Breast epithelium (tissue), 4 donors: Measurements from ENCODE around the gene NOVA2. TPM values are rescaled to one million over a fixed set of nuclear protein-coding genes. Genes with fewer than 3 reads are reported as not detected.

Experiments used
- DNase-seq, 2 donors: peaks; one replicate each; pipeline ENCODE4 v3.0.0-alpha.2; 2019; ENCODE audit warnings: low spot score in 2 of 2
- H3K27ac ChIP-seq, 2 donors: fragments of 200-600 bp; sonication (generic) in 1 of 2; one replicate each; pipeline ENCODE4 v1.5.1; 2016 to 2019; ENCODE audit warnings: mild to moderate bottlenecking in 1 of 2
- H3K27me3 ChIP-seq, 2 donors: fragments of 200-600 bp; sonication (generic) in 1 of 2; one replicate each; pipeline versions ENCODE4 v1.5.1 to v1.6.0; 2017 to 2019; ENCODE audit warnings: control low read depth in 1 of 2, mild to moderate bottlenecking in 1 of 2
- H3K36me3 ChIP-seq: fragments of 200-600 bp; one replicate; pipeline ENCODE4 v1.5.1; 2019
- H3K4me1 ChIP-seq, 2 donors: fragments of 200-600 bp; sonication (generic); one replicate each; pipeline ENCODE4 v1.5.1; 2016 to 2019; ENCODE audit warnings: control low read depth in 1 of 2
- H3K4me3 ChIP-seq, 3 donors: fragments of 200-600 bp; sonication (generic); 1 replicate in 2 of 3; 2 replicates in 1 of 3; pipeline ENCODE4 v1.5.1; 2016 to 2019; ENCODE audit warnings: mild to moderate bottlenecking in 3 of 3, moderate library complexity in 2 of 3
- H3K9me3 ChIP-seq, 2 donors: fragments of 200-600 bp; sonication (generic) in 1 of 2; one replicate each; pipeline ENCODE4 v1.5.1; 2016 to 2019; ENCODE audit warnings: control low read depth in 1 of 2
- POLR2A ChIP-seq: fragments of 450-650 bp; IDR thresholded peaks from one replicate; pipeline ENCODE4 v1.6.1; 2016; ENCODE audit warnings: antibody characterized with exemption, mild to moderate bottlenecking, moderate library complexity
- POLR2AphosphoS5 ChIP-seq, 3 donors: sonication (generic); formaldehyde crosslinking; IDR thresholded peaks; one replicate each; pipeline ENCODE4 v1.6.1; 2017; ENCODE audit warnings: antibody characterized with exemption in 3 of 3
- intact Hi-C: fragments of 100-400 bp; cut with DNase I; formaldehyde crosslinking; loops from one replicate; pipeline ENCODE4 v1.15.1; 2023; ENCODE audit warnings: low total_unique reads
- total RNA-seq, 3 donors: library from RNA; depleted of rRNA; stranded (reverse); fragments of >200 nt; gene quantifications; one replicate each; pipeline ENCODE4 v1.1.0, GENCODE V29; 2016
- TF ChIP-seq, protein P1 (sequence below), 3 donors: fragments of 450-650 bp; IDR thresholded peaks; one replicate each; pipeline ENCODE4 v1.5.1; 2016 to 2017; ENCODE audit warnings: antibody characterized with exemption in 3 of 3, mild to moderate bottlenecking in 3 of 3, moderate library complexity in 3 of 3

Gene NOVA2
- total RNA-seq, 3 donors from 2014 or later = 0.59 to 3.6 (median 1.1) TPM

GRCh38 chr19:45927565-45928261, 46.0 kb downstream of the NOVA2 start:
- TF ChIP-seq, protein P1, sequence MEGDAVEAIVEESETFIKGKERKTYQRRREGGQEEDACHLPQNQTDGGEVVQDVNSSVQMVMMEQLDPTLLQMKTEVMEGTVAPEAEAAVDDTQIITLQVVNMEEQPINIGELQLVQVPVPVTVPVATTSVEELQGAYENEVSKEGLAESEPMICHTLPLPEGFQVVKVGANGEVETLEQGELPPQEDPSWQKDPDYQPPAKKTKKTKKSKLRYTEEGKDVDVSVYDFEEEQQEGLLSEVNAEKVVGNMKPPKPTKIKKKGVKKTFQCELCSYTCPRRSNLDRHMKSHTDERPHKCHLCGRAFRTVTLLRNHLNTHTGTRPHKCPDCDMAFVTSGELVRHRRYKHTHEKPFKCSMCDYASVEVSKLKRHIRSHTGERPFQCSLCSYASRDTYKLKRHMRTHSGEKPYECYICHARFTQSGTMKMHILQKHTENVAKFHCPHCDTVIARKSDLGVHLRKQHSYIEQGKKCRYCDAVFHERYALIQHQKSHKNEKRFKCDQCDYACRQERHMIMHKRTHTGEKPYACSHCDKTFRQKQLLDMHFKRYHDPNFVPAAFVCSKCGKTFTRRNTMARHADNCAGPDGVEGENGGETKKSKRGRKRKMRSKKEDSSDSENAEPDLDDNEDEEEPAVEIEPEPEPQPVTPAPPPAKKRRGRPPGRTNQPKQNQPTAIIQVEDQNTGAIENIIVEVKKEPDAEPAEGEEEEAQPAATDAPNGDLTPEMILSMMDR (IDR thresholded peaks at IDR 0.05) = no peak
- TF ChIP-seq POLR2A (no peak), POLR2AphosphoS5 (IDR thresholded peaks at IDR 0.05) (peak; percentile 70 to 93 (median 90))
- H3K27me3 ChIP-seq = peaks cover 0 to 7% of the 10 kb centered on the region in 2 donors
- no peak overlapping the region for H3K27ac ChIP-seq
- H3K36me3 ChIP-seq = no peaks in the 10 kb centered on the region
- H3K4me3 ChIP-seq = peak overlapping the region in 1 of 3 donors; percentile 8
- intact Hi-C loops = no loop called here
- DNase-seq = peak; percentile 86 to 87
- H3K4me1 ChIP-seq = no peaks in the 10 kb centered on the region
- H3K9me3 ChIP-seq = no peaks in the 10 kb centered on the region

GRCh38 chr19:45924891-45925447, 48.7 kb downstream of the NOVA2 start:
- Histone ChIP-seq H3K27ac (no peak overlapping the region), H3K27me3 (no peaks in the 10 kb centered on the region), H3K36me3 (no peaks in the 10 kb centered on the region), H3K9me3 (no peaks in the 10 kb centered on the region), H3K4me1 (no peaks in the 10 kb centered on the region), H3K4me3 (no peak overlapping the region)
- intact Hi-C loops = no loop called here
- TF ChIP-seq POLR2A = no peak
- TF ChIP-seq, protein P1 (IDR thresholded peaks at IDR 0.05) = no peak
- TF ChIP-seq POLR2AphosphoS5 (IDR thresholded peaks at IDR 0.05) = no peak
- no peak for DNase-seq

GRCh38 chr19:45922281-45922680, 51.4 kb downstream of the NOVA2 start:
- H3K4me3 ChIP-seq = no peak overlapping the region
- H3K27me3 ChIP-seq = no peaks in the 10 kb centered on the region
- no peaks in the 10 kb centered on the region for H3K36me3 ChIP-seq
- H3K4me1 ChIP-seq = no peaks in the 10 kb centered on the region
- no peak overlapping the region for H3K27ac ChIP-seq
- DNase-seq = no peak
- H3K9me3 ChIP-seq = no peaks in the 10 kb centered on the region
- intact Hi-C loops = no loop called here
- no peak for TF ChIP-seq POLR2AphosphoS5 (IDR thresholded peaks at IDR 0.05)
- TF ChIP-seq, protein P1 (IDR thresholded peaks at IDR 0.05) = no peak
- TF ChIP-seq POLR2A = no peak

- intact Hi-C loops = no loop called here
- no peak for DNase-seq
- TF ChIP-seq POLR2AphosphoS5 (IDR thresholded peaks at IDR 0.05) (no peak), POLR2A (no peak)
- TF ChIP-seq, protein P1 (IDR thresholded peaks at IDR 0.05) = no peak
- H3K4me3 ChIP-seq = no peak overlapping the region
- no peaks in the 10 kb centered on the region for H3K4me1 ChIP-seq
- no peaks in the 10 kb centered on the region for H3K36me3 ChIP-seq
- no peaks in the 10 kb centered on the region for H3K9me3 ChIP-seq
- no peaks in the 10 kb centered on the region for H3K27me3 ChIP-seq
- H3K27ac ChIP-seq = no peak overlapping the region
These were observed 53.2 kb downstream of the NOVA2 start for GRCh38 chr19:45920458-45920857.

DNA sequence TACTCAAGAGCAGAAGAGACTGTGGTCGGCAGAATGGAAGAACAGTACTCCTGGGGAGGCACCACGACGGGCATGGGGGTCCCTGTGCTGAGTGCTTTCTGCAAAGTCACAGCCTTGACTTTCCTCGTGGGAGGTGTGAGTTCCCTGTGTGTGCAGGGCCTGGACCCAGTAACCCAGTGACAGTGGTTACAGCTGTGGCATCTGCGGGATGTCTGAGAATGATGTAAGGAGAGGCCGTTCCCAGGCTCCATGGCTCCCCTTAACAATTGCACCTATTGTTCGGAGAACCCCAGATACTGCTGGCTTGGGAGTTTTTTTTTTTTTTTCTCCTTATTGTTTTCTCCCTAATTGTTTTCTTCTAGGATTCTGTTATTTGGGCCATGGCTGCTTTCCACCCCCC, 54.0 kb downstream of the NOVA2 start:
- no peaks in the 10 kb centered on the region for H3K27me3 ChIP-seq
- peak in 1 of 2 donors; percentile 31 for DNase-seq
- no peak overlapping the region for H3K27ac ChIP-seq
- intact Hi-C loops = no loop called here
- no peak overlapping the region for H3K4me3 ChIP-seq
- no peaks in the 10 kb centered on the region for H3K9me3 ChIP-seq
- no peaks in the 10 kb centered on the region for H3K36me3 ChIP-seq
- TF ChIP-seq, protein P1 (IDR thresholded peaks at IDR 0.05) = no peak
- TF ChIP-seq POLR2AphosphoS5 (IDR thresholded peaks at IDR 0.05) (no peak), POLR2A (no peak)
- no peaks in the 10 kb centered on the region for H3K4me1 ChIP-seq
